Subcutaneous abdominal adipose tissue (tissue), 5 donors: Measurements from ENCODE around the gene CLPTM1L.
A peak's percentile ranks its signal among the peaks of the same experiment; 100 is the strongest.

Source experiments
- H3K27ac ChIP-seq: one replicate; pipeline ENCODE4 v1.7.0; 2013; ENCODE audit warnings: low read depth, mild to moderate bottlenecking, inconsistent platforms, low read length, moderate library complexity
- H3K27me3 ChIP-seq, 5 donors: one replicate each; pipeline ENCODE4 v1.7.0; 2013; ENCODE audit warnings: low read length in 5 of 5, inconsistent platforms in 1 of 5; ENCODE audit not compliant: control insufficient read depth in 5 of 5, insufficient read depth in 4 of 5
- H3K36me3 ChIP-seq, 5 donors: one replicate each; pipeline ENCODE4 v1.7.0; 2013; ENCODE audit warnings: low read length in 5 of 5; ENCODE audit not compliant: control insufficient read depth in 5 of 5, insufficient read depth in 5 of 5
- H3K4me1 ChIP-seq, 5 donors: one replicate each; pipeline ENCODE4 v1.7.0; 2013; ENCODE audit warnings: low read length in 5 of 5, mild to moderate bottlenecking in 3 of 5, moderate library complexity in 1 of 5; ENCODE audit not compliant: control insufficient read depth in 5 of 5, insufficient read depth in 5 of 5
- H3K4me3 ChIP-seq, 5 donors: one replicate each; pipeline ENCODE4 v1.7.0; 2013; ENCODE audit warnings: low read length in 5 of 5, low read depth in 1 of 5
- H3K9ac ChIP-seq, 5 donors: one replicate each; pipeline ENCODE4 v1.7.0; 2013; ENCODE audit warnings: low read length in 5 of 5, mild to moderate bottlenecking in 4 of 5, moderate library complexity in 3 of 5
- H3K9me3 ChIP-seq, 5 donors: one replicate each; pipeline ENCODE4 v1.7.0; 2013; ENCODE audit warnings: low read length in 5 of 5; ENCODE audit not compliant: control insufficient read depth in 5 of 5
- donor health status: healthy.
- donor health status: healthy.
- donor health status: healthy.
- donor health status: healthy.
- donor health status: healthy.

CLPTM1L gene

DNA sequence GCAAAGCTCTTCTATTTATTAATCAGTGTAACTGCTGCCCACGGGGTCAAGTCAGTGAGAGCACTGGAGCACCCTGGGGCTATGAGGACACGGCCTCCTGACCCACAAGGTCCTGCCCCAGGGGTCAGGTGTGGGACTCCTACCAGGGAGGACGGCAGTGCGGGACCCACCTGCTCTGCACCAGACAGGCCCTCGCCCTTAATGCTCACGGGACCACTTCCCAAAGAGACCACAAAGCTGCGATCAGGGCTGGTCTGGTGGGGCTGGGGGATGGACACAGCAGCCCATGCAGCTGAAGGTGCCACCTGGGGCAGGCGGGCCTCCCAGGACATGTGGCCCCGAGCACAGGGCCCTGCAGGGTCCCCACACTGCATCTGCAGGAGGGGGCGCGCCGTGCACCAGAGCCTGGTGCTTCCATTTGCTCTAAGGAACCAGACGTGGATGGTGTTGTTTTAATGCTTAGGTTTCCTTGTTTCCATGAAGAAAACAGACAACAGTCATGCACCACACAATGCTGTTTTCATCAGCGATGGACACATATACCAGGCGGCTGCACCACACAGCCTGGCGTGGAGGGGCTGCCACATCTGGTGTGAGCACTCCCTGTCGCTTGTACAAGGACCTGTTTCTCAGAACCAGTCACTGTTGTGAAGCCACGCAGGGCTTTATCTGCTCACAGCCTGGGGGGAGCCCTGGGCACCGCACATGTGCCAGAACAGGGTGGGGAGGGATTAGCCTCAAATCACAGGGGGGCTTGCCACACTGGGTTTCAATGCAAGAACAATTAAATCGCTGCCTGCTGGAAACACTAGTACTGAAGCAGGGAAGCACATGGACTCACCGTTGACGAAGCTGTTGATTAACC, 22.6 kb downstream of the CLPTM1L start:
- Histone ChIP-seq H3K36me3 (peaks cover 4 to 88% (median 81%) of the 10 kb centered on the region in 5 donors), H3K4me1 (peaks cover 0 to 6% (median 0%) of the 10 kb centered on the region in 5 donors), H3K9me3 (no peaks in the 10 kb centered on the region), H3K27me3 (no peaks in the 10 kb centered on the region), H3K4me3 (no peak overlapping the region), H3K27ac (no peak overlapping the region), H3K9ac (no peak overlapping the region)

DNA sequence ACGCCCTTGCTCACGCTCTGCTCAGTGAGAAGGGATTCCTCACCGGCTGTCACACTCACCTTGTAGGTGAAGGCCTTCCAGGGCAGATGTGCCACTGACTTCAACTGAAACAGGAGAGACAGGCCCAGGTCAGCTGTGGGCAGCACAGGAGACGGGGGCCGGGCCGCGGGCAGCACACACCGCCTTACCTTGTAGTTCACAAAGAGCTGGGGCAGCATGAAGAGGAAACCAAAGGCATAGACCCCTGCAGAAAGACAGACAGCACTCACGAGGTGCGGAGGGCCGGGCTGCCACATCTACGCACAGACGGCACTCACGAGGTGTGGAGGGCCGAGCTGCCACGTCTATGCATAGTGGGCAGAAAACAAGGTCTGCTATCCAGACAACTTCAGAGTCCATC, 23.3 kb downstream of the CLPTM1L start:
- no peaks in the 10 kb centered on the region for H3K9me3 ChIP-seq
- H3K4me1 ChIP-seq, result peaks cover 0 to 6% (median 0%) of the 10 kb centered on the region in 5 donors
- H3K27ac ChIP-seq, result no peak overlapping the region
- no peak overlapping the region for H3K4me3 ChIP-seq
- H3K36me3 ChIP-seq, result peaks cover 4 to 90% (median 81%) of the 10 kb centered on the region in 5 donors
- no peaks in the 10 kb centered on the region for H3K27me3 ChIP-seq
- H3K9ac ChIP-seq, result no peak overlapping the region

DNA sequence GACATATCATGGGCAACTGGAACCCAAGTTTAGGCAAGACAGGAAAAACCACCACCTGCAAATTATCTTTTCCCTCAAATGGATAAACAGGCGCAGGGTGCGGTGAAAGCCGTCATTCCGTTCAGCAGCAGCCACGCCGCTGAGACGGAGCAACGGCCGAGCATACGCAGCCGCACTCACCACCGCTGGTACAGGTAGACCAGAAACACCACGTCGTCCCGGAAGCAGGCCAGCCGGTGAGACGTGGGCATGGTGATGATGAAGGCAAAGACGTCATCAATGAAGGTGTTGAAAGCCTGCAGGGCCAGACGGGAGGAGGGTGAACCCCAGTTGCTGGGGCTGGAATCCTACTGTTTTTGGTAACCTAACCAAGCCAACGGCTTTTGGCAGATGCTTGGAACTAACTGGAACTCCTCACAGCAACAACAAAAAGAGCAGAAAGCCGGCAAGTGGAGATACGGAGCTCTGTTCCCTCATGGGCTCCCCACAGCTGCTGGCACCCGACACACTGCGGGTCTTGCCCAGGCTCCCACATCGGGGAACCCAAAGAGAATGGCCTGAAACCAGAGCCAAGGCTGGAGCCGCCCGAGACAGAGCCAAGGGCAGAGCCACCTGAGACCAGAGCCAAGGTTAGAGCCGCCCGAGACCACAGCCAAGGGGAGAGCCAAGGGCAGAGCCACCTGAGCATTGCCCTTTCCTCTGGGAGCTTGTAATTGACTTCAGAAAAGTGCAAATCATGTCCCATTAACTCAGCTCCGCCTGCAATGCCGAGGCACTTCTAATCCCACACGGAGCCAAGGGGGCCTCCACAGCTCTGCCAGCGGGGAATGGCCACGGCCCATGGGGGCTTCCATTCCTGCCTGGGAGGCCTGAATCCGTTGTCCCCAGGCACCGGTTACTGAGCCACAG, 24.2 kb downstream of the CLPTM1L start:
- no peaks in the 10 kb centered on the region for H3K27me3 ChIP-seq
- H3K9ac ChIP-seq, result no peak overlapping the region
- peaks cover 0 to 7% (median 5%) of the 10 kb centered on the region in 5 donors for H3K4me1 ChIP-seq
- H3K36me3 ChIP-seq, result peaks cover 4 to 85% (median 77%) of the 10 kb centered on the region in 5 donors
- no peak overlapping the region for H3K27ac ChIP-seq
- no peak overlapping the region for H3K4me3 ChIP-seq
- H3K9me3 ChIP-seq, result no peaks in the 10 kb centered on the region

DNA sequence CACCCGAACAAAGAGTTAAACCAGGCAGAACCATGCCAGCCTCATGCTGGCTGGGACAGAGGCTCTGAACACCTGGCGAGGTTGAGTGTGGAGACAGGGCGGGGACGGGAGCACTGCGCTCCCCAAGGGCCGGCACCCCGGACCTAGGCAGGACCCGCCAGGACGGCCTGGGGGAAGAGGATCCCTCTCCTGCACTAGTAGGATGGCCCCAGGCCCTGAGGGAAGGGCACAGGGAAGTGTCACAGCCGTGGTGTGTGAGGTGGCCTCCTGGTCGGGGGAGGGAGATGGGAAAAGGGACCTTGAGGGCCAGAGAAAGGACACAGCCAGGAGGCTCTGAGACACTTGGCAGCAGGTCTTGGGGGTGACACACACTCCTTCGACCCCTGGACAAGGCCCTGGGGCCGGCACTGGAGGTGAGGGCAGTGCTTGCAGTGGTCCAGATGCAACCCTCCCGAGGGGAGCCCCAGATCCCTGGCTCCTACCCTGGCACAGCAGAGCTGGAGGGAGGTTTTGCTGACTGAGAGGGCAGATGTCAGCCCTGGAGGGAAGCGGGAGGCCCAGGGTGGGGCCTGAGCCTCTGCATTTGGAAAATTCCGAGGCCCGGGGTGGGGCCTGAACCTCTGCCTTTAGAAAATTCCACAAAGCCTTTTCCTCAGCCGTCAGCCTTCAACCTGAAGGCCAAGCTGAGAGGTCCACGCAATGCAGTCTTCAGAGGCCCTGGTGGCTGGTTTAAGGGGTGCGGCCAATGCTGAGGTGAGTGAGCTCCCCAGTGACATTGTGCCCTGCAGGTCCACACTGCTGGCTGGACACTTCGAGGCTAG, 25.3 kb downstream of the CLPTM1L start:
- Histone ChIP-seq H3K9ac (no peak overlapping the region), H3K27ac (no peak overlapping the region), H3K36me3 (peaks cover 4 to 74% (median 66%) of the 10 kb centered on the region in 5 donors)

DNA sequence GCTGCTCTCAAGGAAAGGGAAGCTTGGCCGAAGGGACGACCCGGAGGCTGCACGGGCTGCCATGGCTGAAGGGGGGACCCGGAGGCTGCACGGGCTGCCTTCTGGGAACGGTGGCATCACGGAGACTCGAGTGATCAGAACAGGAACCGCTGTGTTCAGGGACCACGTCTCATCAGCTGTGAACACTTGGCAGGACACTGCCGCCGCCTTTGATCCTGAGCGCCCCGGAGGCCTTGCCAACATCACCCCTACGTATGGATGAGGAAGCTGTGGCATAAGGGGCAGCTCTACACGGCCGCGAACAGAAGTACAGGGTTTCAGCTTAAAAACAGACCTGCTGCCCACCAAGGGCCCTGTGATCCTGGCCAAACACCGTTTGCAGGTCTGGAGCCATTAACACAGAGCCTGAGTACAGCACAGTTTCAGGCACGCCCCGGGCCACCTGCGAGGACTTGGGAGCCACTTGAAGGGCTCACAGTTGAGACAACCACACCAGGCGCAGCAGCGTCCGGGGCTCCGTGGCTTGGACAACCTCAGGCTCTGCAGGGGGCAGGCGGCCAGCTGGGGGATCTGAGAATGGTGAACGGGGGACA, 26.1 kb downstream of the CLPTM1L start:
- H3K9ac ChIP-seq, result no peak overlapping the region
- peaks cover 0 to 7% (median 5%) of the 10 kb centered on the region in 5 donors for H3K4me1 ChIP-seq
- H3K4me3 ChIP-seq, result no peak overlapping the region
- H3K9me3 ChIP-seq, result no peaks in the 10 kb centered on the region
- H3K27ac ChIP-seq, result no peak overlapping the region
- H3K36me3 ChIP-seq, result peaks cover 4 to 65% (median 58%) of the 10 kb centered on the region in 5 donors
- H3K27me3 ChIP-seq, result peaks cover 0 to 4% (median 0%) of the 10 kb centered on the region in 5 donors

More for the DNA sequence above, 25.3 kb downstream of the CLPTM1L start:
- Histone ChIP-seq H3K27me3 (peaks cover 0 to under 1% (median 0%) of the 10 kb centered on the region in 5 donors), H3K4me3 (no peak overlapping the region), H3K4me1 (peaks cover 0 to 7% (median 5%) of the 10 kb centered on the region in 5 donors), H3K9me3 (no peaks in the 10 kb centered on the region)

DNA sequence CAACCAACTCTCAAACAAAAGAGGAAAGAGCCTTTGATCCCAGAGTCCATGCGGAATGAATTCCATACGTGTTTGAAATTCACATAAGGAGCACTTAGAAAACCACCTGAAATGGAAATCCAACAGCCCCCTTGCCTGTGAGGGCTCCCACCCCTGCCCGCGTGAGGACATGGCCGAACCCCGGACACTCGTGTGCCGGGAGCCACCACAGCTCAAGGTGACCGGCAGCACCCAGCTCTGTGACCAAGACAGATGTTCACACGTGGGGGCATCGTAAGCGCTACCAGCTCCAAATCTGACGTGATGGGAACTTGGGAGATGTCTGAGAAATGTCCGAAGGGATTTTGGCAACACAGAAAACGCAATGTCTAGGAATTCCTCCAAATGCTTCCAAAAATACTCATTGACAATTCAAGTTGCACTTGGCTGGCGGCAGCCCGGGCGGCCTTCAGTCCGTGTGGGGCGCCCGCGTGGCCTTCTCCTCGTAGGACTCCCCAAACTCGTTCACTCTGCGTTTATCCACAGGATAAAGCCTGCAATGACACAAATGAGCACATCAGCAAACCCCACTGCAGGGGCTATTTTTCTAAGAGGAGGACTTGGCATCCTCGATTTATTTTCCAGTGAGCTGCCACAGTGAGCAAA, 26.9 kb downstream of the CLPTM1L start:
- Histone ChIP-seq H3K27me3 (peaks cover 0 to 10% (median 0%) of the 10 kb centered on the region in 5 donors), H3K27ac (no peak overlapping the region), H3K9me3 (no peaks in the 10 kb centered on the region), H3K4me1 (peaks cover 0 to 7% (median 5%) of the 10 kb centered on the region in 5 donors), H3K36me3 (peaks cover 4 to 58% (median 54%) of the 10 kb centered on the region in 5 donors), H3K4me3 (no peak overlapping the region), H3K9ac (no peak overlapping the region)

DNA sequence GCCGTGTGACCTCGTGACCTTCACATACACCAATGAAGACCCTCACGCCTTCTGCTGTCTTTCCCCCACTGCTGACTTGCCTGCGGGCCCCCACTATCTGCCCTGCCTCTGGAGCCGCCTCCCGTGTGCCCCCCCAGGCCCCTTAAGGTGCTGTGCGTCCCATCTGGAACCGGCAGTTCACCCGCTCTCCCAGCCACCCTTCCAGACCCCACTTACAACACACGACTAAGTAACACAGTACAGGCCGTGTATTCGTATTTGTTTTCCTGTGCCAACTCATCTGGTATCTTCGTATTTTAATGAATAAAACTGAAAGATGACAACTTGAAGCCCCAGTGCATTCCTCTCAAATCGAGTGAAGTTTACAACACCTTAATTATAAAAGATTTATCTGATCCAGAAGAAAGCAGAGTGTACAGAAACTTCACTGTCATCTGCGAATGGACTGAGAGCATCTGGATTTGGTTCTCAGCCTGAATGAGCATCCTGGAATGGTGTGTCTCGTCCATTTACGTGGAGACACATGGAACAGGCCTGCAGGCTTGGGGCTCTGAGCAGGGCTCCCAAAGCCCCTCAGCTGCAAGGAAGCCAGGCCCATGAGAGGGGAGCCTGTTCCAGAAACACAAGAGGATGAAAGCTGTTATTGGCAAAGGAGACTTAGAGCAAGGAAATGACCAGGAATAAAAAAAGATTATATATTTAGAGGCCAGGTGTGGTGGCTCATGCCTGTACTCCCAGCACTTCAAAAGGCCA, 28.1 kb downstream of the CLPTM1L start:
- Histone ChIP-seq H3K27ac (no peak overlapping the region), H3K4me3 (no peak overlapping the region), H3K36me3 (peaks cover 4 to 45% (median 44%) of the 10 kb centered on the region in 5 donors), H3K9me3 (no peaks in the 10 kb centered on the region), H3K9ac (peak overlapping the region in 1 of 5 donors; percentile 13), H3K27me3 (peaks cover 0 to 15% (median 5%) of the 10 kb centered on the region in 5 donors), H3K4me1 (peaks cover 0 to 7% (median 5%) of the 10 kb centered on the region in 5 donors)

DNA sequence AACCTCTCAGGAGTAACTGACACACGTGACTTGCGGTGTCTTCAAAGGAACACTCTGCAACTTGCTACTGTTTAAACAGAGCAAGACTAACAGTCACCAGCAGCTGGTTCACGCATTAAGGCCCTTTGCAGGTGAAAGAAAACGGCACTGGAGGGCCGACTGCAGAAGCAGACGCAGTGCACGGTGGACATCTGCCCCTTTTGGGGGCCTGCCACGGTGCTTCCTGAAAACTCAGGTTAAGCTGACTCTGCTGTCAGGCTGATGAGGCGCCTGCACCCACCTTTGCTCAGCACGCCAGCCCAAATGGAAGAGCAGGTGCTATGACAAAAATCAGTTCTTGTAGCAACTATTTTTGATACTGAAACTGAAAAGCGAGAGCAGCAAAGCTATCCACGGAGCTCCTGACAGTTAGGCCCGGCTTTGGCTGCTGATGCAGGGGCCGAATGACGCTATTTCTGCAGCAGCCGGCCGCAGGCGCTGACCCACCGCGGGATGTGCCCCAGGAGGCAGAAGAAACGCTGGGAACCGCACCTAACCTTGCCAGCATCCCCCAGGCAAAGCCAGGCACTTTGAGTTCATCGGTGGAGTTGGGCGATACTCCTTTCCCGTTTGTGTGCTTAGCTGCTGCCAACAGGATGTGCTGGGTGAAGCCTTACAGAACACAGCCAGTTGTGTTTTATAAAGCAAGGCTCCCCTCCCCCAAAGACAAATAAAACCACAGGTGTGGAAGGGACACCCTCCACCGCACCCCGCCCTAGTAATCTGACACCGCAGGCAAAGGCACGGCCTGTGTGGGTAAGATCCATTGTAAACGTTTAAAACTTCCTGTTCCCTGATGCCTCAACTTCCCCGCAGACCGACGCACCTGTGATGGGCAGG, 29.0 kb downstream of the CLPTM1L start:
- peaks cover 4 to 37% (median 35%) of the 10 kb centered on the region in 5 donors for H3K36me3 ChIP-seq
- no peak overlapping the region for H3K27ac ChIP-seq
- peaks cover 0 to 22% (median 10%) of the 10 kb centered on the region in 5 donors for H3K27me3 ChIP-seq
- H3K9ac ChIP-seq, result peak overlapping the region in 1 of 5 donors; percentile 13
- H3K4me3 ChIP-seq, result peak overlapping the region in 2 of 5 donors; percentile 13 to 24
- no peaks in the 10 kb centered on the region for H3K9me3 ChIP-seq
- peaks cover 0 to 7% (median 5%) of the 10 kb centered on the region in 5 donors for H3K4me1 ChIP-seq
